ENCODE data around the gene SIPA1L3.

Gene SIPA1L3

DNA sequence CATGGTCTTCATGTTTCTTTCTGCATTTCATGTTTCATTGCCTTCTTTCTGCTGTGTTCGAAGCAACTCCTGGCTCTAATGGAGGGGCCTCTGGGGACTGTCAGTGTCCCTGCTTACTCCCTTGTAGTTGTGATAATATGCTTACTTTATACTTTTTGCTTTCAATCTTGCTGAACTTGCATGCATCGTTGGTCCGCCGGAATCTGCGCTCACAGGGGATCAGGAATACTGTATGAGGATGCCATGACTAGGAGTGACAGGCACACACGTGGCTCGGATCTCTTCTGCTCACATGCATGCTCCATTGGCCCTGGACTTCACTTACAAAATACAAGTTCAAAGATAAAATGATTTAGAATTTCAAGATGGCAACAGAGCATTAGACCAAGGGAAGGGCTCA is 108.8 kb downstream of the SIPA1L3 start:
- POLR2A ChIA-PET (ENCODE audit: low non-redundant PET): interaction anchor here (0.6 kb wide), 1 partner anchor 84 kb away, joined by 6 read pairs; no protein-coding TSS in a partner anchor
- CTCF ChIA-PET: no interaction called here

DNA sequence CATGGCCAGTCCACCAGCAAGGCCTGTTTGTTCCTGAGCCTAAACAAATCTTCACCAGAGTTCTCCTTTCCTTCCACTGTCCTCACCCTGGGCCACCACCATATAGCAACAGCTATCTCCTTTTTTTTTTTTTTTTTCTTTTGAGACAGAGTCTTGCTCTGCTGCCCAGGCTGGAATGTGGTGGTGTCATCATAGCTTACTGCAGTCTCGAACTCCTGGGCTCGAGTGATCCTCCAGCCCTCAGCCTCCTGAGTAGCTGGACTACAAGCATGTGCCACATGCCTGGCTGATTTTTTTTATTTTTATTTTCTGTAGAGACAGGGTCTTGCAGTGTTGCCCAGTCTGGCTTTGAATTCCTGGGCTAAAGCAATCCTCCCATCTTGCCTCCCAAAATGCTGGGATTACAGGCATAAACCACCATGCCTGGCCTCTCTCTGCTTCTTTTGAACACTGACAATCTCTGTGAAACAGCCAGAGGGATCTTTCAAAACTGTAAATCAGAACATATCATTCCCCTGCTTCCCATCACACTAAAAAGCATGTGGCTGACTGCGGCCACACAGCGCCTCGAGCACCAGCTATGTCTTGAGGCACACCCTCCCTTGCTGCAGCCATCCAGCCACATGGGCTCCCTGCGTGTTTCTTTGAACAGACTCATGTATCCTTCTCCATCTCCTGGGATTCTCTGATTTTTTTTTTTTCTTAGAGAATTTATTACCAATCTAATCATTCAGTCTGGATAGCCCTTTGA is 110.6 kb downstream of the SIPA1L3 start:
- ChIA-PET POLR2A (ENCODE audit: low non-redundant PET) (no interaction called here), CTCF (no interaction called here)
- no peak for DNase-seq (ENCODE audit: low spot score)

More for the DNA sequence above, 108.8 kb downstream of the SIPA1L3 start:
- no peak for DNase-seq (ENCODE audit: low spot score)
- H3K27ac ChIP-seq: peak overlapping the region; percentile 32; the same call in 1 of the 2 replicates
- TF ChIP-seq, protein P1, sequence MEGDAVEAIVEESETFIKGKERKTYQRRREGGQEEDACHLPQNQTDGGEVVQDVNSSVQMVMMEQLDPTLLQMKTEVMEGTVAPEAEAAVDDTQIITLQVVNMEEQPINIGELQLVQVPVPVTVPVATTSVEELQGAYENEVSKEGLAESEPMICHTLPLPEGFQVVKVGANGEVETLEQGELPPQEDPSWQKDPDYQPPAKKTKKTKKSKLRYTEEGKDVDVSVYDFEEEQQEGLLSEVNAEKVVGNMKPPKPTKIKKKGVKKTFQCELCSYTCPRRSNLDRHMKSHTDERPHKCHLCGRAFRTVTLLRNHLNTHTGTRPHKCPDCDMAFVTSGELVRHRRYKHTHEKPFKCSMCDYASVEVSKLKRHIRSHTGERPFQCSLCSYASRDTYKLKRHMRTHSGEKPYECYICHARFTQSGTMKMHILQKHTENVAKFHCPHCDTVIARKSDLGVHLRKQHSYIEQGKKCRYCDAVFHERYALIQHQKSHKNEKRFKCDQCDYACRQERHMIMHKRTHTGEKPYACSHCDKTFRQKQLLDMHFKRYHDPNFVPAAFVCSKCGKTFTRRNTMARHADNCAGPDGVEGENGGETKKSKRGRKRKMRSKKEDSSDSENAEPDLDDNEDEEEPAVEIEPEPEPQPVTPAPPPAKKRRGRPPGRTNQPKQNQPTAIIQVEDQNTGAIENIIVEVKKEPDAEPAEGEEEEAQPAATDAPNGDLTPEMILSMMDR (conservative IDR thresholded peaks at IDR 0.05; ENCODE audit: low read depth): no peak

DNA sequence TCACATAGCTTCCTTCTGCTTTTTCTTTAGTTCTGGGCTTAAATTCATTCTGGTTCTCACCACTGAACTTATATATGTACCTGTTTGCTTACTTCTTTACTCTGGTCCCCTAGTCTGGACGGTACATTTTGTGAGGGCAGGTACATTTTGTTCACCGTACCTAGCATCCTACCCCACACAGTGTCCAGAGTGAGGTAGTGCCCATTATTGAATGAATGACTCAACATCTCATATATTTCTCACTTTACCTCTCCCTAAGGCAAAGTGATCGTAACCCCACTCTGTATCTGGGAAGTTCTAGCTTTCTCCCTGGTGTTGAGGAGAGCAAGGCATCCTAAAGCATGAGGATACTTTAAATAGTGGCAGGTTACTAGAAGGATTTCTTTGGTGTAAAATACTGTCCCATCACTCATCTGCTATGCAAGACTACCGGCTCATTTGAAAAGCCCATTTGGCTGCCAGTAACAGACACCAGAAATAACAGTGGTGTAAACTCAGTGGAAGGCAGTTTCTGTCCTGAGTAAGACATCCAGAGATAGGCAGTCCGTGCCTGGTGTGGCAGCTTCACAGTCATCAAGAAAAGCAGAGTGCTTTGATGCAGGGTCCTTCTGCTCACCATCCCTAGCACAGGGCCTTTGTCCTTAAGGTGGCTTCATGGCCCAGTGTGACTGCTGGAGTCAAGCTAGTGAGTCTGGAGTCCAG is 111.8 kb downstream of the SIPA1L3 start:
- H3K27ac ChIP-seq: no peak overlapping the region
- CTCF ChIA-PET: no interaction called here
- POLR2A ChIA-PET (ENCODE audit: low non-redundant PET): no interaction called here
- TF ChIP-seq, protein P1 (conservative IDR thresholded peaks at IDR 0.05; ENCODE audit: low read depth): no peak
- no peak for DNase-seq (ENCODE audit: low spot score)

More for the DNA sequence above, 110.6 kb downstream of the SIPA1L3 start:
- TF ChIP-seq, protein P1 (conservative IDR thresholded peaks at IDR 0.05; ENCODE audit: low read depth): no peak
- no peak overlapping the region for H3K27ac ChIP-seq

DNA sequence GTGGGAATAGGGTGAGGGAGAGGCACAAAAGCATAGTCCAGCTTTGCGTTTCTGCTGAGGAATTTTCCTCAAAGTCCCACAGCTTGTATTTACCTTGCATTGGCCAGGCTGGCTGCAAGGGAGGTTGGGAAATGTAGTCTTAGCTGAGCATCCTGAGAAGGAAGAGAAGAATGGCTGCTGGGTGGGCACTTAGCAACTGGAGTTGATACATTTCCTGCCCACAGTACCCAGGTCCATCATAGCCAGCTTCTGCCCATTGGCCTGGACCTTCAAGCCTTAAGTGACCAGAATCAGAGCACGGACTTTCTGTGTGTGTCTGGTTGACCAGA is 112.4 kb downstream of the SIPA1L3 start:
- ChIA-PET POLR2A (ENCODE audit: low non-redundant PET) (no interaction called here), CTCF (no interaction called here)
- TF ChIP-seq, protein P1 (conservative IDR thresholded peaks at IDR 0.05; ENCODE audit: low read depth): no peak
- H3K27ac ChIP-seq: no peak overlapping the region
- no peak for DNase-seq (ENCODE audit: low spot score)

DNA sequence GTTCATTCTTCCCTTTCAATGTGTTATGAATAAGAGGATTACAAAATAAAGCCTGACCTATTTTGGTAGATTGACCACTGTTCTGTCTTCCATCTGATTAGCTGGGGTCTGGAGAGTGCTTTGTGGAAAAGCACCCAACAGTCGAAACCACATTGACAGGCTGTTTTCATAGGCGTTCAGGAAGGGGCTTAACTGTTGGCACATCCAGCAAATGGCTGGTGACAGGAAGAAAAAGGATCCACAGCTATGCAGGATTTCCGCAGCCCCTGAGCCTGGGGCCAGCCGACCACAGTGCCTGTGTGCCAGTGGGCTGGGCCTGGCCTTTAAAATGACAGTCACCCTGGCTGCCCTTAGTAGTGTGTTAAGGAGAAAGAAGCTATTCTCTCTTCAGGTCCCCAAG is 113.3 kb downstream of the SIPA1L3 start:
- CTCF ChIA-PET: no interaction called here
- no peak for DNase-seq (ENCODE audit: low spot score)
- POLR2A ChIA-PET (ENCODE audit: low non-redundant PET): no interaction called here
- TF ChIP-seq, protein P1 (conservative IDR thresholded peaks at IDR 0.05; ENCODE audit: low read depth): no peak
- H3K27ac ChIP-seq: no peak overlapping the region

DNA sequence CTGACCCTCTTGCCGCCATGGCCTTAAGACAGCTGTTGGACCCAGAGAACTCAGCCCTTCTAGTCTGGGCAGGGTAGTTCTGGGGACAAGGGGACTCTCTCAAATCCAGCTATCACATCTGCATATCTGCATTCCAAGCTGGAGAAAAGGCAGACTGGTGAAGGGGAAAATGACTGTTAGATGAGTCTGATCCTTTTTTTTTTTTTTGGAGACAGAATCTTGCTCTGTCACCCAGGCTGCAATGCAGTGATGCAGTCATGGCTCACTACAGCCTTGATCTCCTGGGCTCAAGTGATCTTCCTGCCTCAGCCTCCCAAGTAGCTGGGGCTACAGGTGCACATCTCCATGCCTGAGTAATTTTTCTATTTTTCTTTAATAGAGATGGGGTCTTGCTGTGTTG is 114.3 kb downstream of the SIPA1L3 start:
- ChIA-PET CTCF (interaction anchor here (0.6 kb wide), 1 partner anchor 58 kb away, joined by 3 read pairs; no protein-coding TSS in a partner anchor), POLR2A (ENCODE audit: low non-redundant PET) (no interaction called here)
- DNase-seq (ENCODE audit: low spot score): no peak
- TF ChIP-seq, protein P1 (conservative IDR thresholded peaks at IDR 0.05; ENCODE audit: low read depth): no peak
- no peak overlapping the region for H3K27ac ChIP-seq

Measured in RWPE1 (cell line).